Lower leg skin (tissue), 3 donors: ENCODE data around the gene SHROOM2.

ENCODE experiments used
- POLR2A ChIP-seq, 2 donors: fragments of 450-650 bp; IDR thresholded peaks; one replicate each; pipeline ENCODE4 v1.6.1; 2016 to 2017; ENCODE audit warnings: antibody characterized with exemption in 2 of 2, mild to moderate bottlenecking in 1 of 2, moderate library complexity in 1 of 2
- TF ChIP-seq, protein P1 (sequence below), 3 donors: fragments of 450-650 bp; IDR thresholded peaks; one replicate each; pipeline ENCODE4 v1.5.1; 2016; ENCODE audit warnings: antibody characterized with exemption in 3 of 3, mild to moderate bottlenecking in 3 of 3, moderate library complexity in 2 of 3

DNA sequence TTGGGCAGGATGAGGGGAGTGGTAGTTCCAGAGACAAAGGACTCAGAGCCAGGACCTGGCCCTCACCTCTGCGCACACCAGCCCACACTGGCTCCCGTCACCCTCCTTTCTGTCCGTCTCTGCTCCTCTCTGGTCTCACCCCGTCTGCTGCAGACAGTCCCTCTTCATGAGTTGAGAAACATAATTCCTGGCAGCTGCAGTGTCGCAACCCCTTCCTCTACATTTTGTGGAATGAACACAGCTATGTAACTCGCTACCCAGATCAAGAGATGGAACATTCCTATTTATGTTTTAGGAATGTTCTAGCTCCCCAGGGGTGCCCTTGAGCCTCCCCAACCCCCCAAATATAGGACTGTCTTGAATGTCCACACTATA lies 59.3 kb downstream of the SHROOM2 start:
- TF ChIP-seq, protein P1, sequence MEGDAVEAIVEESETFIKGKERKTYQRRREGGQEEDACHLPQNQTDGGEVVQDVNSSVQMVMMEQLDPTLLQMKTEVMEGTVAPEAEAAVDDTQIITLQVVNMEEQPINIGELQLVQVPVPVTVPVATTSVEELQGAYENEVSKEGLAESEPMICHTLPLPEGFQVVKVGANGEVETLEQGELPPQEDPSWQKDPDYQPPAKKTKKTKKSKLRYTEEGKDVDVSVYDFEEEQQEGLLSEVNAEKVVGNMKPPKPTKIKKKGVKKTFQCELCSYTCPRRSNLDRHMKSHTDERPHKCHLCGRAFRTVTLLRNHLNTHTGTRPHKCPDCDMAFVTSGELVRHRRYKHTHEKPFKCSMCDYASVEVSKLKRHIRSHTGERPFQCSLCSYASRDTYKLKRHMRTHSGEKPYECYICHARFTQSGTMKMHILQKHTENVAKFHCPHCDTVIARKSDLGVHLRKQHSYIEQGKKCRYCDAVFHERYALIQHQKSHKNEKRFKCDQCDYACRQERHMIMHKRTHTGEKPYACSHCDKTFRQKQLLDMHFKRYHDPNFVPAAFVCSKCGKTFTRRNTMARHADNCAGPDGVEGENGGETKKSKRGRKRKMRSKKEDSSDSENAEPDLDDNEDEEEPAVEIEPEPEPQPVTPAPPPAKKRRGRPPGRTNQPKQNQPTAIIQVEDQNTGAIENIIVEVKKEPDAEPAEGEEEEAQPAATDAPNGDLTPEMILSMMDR (IDR thresholded peaks at IDR 0.05) = no peak
- TF ChIP-seq POLR2A (IDR thresholded peaks at IDR 0.05) = no peak
